SK-N-SH (cell line): ENCODE measurements around the gene LTBP2. TPM values are rescaled to one million over a fixed set of nuclear protein-coding genes. Genes with fewer than 3 reads are reported as not detected.

Source experiments
- CHD2 ChIP-seq: fragments of 150-350 bp; IDR thresholded peaks from 2 replicates; pipeline ENCODE4 v1.6.1; 2018; ENCODE audit warnings: low read length; ENCODE audit not compliant: partially characterized antibody
- CTCF ChIP-seq: fragments of 200-600 bp; sonication (generic); IDR thresholded peaks from 2 replicates; pipeline ENCODE4 v1.6.1; 2017; ENCODE audit warnings: antibody characterized with exemption, mild to moderate bottlenecking, moderate library complexity
- ELF1 ChIP-seq: IDR thresholded peaks from 2 replicates; pipeline ENCODE4 v1.4.0; 2012
- EZH2phosphoT487 ChIP-seq: fragments of 200-600 bp; sonication (generic); IDR thresholded peaks from 2 replicates; pipeline ENCODE4 v1.6.1; 2017; ENCODE audit warnings: low read depth, mixed run types, mild to moderate bottlenecking, antibody characterized with exemption, moderate library complexity, borderline replicate concordance
- FOSL2 ChIP-seq: IDR thresholded peaks from 2 replicates; pipeline ENCODE4 v1.4.0; 2012; ENCODE audit warnings: low read depth, mild to moderate bottlenecking, moderate library complexity, borderline replicate concordance
- FOXM1 ChIP-seq: IDR thresholded peaks from 2 replicates; pipeline ENCODE4 v1.4.0; 2012; ENCODE audit warnings: low read depth, mild to moderate bottlenecking
- GABPA ChIP-seq: IDR thresholded peaks from 2 replicates; pipeline ENCODE4 v1.4.0; 2012; ENCODE audit warnings: low read depth, mild to moderate bottlenecking
- IRF3 ChIP-seq: fragments of 150-350 bp; IDR thresholded peaks from 2 replicates; pipeline ENCODE4 v1.6.1; 2016; ENCODE audit warnings: mild to moderate bottlenecking, low read depth, low read length
- JUND ChIP-seq: IDR thresholded peaks from 2 replicates; pipeline ENCODE4 v1.4.0; 2012
- MAX ChIP-seq: IDR thresholded peaks from 2 replicates; pipeline ENCODE4 v1.4.0; 2012; ENCODE audit warnings: low read depth
- NRF1 ChIP-seq: IDR thresholded peaks from 2 replicates; pipeline ENCODE4 v1.6.1; 2012; ENCODE audit warnings: low read depth, mild to moderate bottlenecking, low read length
- PBX3 ChIP-seq: IDR thresholded peaks from 2 replicates; pipeline ENCODE4; 2012
- RAD21 ChIP-seq: IDR thresholded peaks from 2 replicates; pipeline ENCODE4 v1.6.1; 2012; ENCODE audit warnings: mild to moderate bottlenecking, low read length
- REST ChIP-seq: IDR thresholded peaks from 2 replicates; pipeline ENCODE4 v1.6.1; 2012; ENCODE audit warnings: mild to moderate bottlenecking, low read depth, low read length, moderate library complexity
- RFX5 ChIP-seq: IDR thresholded peaks from 2 replicates; pipeline ENCODE4 v1.6.1; 2012; ENCODE audit warnings: mild to moderate bottlenecking, improper control_type of control experiment, low read length
- RXRA ChIP-seq: IDR thresholded peaks from 2 replicates; pipeline ENCODE4 v1.4.0; 2012; ENCODE audit warnings: low read depth, mild to moderate bottlenecking, borderline replicate concordance
- SIN3A ChIP-seq: IDR thresholded peaks from 2 replicates; pipeline ENCODE4 v1.6.1; 2012; ENCODE audit warnings: low read depth, mild to moderate bottlenecking, low read length, moderate library complexity, borderline replicate concordance
- SMC3 ChIP-seq: IDR thresholded peaks from 2 replicates; pipeline ENCODE4 v1.6.1; 2012; ENCODE audit warnings: low read depth, low read length, improper control_type of control experiment
- YY1 ChIP-seq: IDR thresholded peaks from 2 replicates; pipeline ENCODE4 v1.4.0; 2012; ENCODE audit warnings: low read depth, mild to moderate bottlenecking
- ZBTB33 ChIP-seq: IDR thresholded peaks from 2 replicates; pipeline ENCODE4 v1.4.0; 2012; ENCODE audit warnings: low read depth, borderline replicate concordance
- polyA plus RNA-seq, 3 experiments: library from polyadenylated mRNA; depleted of rRNA; stranded (reverse); fragments of >200 nt; gene quantifications; 2 replicates each; pipeline ENCODE4 v1.2.3, GENCODE V29; 2012

Gene LTBP2
- polyA plus RNA-seq, 1 of the 3 experiments (the other 2 are of a cell fraction) = 58.8 TPM

- TF ChIP-seq IRF3 = no peak
- no peak for TF ChIP-seq SIN3A
- no peak for TF ChIP-seq RAD21
- no peak for TF ChIP-seq EZH2phosphoT487
- peak; percentile 52; the same call in 1 of the 2 replicates for TF ChIP-seq RXRA
- TF ChIP-seq CTCF = no peak
- TF ChIP-seq PBX3 = 0 out of 2 replicates have a peak, but pooled peaks have one; percentile 2
- TF ChIP-seq RFX5 = no peak
- no peak for TF ChIP-seq MAX
- no peak for TF ChIP-seq GABPA
- TF ChIP-seq ELF1 = no peak
- TF ChIP-seq YY1 = no peak
- no peak for TF ChIP-seq FOXM1
- no peak for TF ChIP-seq SMC3
- no peak; the same call in 1 of the 2 replicates for TF ChIP-seq FOSL2
- no peak for TF ChIP-seq CHD2
- peak; percentile 35 for TF ChIP-seq JUND
- no peak for TF ChIP-seq ZBTB33
- no peak for TF ChIP-seq NRF1
- no peak for TF ChIP-seq REST
These were observed 43.8 kb upstream of the LTBP2 start (continued) for GRCh38 chr14:74655599-74656395.
